GM03348 (cell line): Measurements from ENCODE around the gene C4orf50.

Source experiments
- DNase-seq: peaks from one replicate; pipeline ENCODE4 v3.0.0; 2012; ENCODE audit warnings: low spot score

Gene C4orf50

DNA sequence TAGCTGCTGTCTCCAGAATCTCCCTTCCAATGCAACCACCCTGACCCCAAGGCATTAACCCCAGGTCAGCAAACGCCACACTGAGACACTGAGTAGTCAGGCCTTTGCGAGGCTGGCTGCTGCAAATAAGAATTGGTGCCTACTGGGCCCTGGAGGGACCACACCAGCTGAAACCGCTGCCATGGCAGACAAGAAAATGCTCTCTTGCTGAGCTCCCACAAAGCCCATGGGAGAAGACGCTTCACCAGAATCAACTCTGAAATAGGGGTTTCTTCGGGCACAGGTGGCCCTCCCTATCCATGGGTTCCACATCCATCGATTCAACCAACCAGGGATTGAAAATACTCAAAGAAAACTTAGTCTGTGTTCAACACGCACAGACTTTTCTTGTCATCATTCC, 98.7 kb downstream of the C4orf50 start:
- no peak for DNase-seq

DNA sequence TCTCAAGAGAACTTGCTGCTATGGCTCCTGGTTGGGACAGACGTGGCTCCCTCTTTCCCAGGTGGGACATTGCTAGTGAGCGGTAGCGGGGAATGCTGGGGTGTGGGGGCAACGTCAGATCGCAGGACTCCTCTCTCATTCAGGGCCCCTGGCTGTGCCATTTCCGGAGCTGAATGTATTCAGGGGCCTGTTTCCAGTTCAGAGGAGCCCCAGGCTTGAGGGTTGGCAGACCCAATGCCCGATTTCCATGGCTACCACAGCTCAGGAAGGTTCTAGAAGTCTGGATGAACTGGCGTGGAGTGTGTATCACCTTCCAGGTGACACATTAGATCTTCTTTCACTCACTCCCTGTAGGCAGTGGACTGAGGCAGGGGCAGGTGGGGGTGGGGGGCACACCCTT, 99.2 kb downstream of the C4orf50 start:
- no peak for DNase-seq

DNA sequence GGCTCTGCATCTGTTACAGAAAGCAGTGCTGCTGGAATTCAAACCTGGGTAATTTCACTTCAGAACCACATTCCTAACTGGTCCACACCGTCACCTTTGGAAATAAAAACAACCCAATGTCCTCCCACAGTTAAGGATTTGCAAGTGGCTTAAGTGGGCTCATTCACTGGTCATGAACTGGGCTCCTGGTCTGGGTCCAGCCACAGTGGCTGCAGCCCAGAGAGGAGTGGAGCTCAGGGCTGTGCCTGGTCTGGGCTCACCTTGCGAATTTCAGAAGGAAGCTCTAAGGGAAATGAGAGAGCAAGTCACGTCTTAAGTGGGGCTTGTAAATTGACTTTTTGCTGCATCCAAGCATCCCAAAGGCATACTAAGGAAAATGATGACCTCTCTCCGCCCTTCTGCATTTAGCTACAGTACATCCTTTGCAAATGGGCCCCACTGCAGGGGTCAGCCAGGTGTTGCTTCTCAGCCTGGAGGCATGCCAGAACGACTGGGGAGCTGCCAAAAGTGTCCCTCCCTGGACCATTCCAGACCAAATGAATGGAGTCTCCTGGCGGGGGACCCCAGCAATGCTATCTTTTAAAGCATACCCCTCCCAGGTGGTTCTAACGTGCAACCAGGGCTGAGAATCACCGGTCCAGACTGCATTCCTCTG, 99.8 kb downstream of the C4orf50 start:
- no peak for DNase-seq

DNA sequence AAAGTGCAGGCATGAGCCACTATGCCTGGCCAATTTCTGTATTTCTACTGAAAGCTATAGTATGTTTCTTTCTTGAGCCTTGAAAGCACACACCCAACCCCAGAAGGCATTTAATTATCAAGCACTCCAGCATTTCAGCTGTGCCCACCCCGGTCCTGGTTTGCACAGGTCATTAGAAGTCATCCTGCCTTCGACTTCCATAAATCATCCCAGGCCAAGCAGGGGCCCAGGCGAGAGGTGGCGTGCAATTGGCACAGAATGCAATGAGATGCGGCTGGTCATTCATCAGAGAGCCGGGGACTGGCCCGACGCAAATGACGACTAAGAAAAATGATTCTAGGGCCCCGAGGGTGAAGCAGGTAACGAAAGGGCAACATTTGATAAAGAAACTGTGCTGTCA, 100.6 kb downstream of the C4orf50 start:
- DNase-seq, result no peak

DNA sequence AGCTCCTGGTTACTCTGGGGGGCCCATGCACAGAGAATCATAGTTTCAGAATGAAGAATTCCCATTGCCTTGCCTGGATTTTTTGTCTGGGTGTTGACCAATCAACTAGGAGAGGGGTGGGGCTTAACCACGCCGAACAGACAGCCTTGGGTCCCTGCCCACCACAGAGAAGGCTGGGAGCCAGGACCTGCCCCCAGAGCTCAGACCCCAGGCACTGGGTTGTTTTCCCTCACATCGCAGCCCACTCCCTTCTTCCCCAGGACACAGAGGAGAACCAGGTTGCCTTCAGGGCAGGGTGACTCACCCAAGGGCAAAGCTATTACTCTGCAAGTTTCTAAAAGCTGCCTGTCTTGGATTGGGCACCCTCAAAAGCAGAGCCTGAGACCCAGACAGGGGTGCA, 102.0 kb downstream of the C4orf50 start:
- no peak for DNase-seq

DNA sequence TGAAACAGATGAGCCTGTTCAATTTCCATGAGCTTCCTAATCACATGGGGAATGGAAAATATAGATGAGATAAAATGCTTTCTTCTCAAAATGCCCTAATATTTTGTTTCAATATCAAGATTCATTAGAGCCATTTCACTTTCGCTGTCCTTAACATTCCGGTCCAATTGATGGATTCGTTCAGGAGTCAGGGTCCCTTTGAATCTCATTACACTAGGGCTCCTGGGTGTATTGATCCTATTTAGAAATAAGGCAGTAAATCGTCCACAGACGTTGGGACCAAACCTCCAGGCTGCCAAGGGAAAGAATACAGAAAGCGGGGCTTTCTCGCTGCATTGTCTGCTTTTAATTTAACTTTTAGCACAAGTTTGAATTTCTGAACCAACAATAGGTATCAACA, 104.8 kb downstream of the C4orf50 start:
- no peak for DNase-seq

DNA sequence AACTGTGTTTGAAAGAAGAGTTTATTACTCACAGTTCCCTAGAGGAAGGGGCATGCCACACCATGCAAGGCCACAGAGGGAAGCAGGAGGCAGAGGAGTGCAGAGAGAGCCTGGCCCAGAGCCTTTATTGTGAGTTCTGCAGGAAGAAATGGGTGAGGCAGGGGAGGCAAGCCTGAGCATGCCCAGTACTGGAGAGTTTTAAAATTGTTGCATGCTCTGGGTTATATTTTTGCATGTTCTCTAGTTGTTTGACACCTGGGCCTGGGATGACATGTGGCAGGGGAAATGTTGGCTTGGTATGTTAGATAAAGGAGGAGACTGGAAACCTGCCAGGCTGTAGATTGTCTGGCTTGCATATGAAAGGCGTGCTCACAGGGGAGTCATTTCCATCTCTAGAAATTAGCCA, 105.6 kb downstream of the C4orf50 start:
- no peak for DNase-seq

DNA sequence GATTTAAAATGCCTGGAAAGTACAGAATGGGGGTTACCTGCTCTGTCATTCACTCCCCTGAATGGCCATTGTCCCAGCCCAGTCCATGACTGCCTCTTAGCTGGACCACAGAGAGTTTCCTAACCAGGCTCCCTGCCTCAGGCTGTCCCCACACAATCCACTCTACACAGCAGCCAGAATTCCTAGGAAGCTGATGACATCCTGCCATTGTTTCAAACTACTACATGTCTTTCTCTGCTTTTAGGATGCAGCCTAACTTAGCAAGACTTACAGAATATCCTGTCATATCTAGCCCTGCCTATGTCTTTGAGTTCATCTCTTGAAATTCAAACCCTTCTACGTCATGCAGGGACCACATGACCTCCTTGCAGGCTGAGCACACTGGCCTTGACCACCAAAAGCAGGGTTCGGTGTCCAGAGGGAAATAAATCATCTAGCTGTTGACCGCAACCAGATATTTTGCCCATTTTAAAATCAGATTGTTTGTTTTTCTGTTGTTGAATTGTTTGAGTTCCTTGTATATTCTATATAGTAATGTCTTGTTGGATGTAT, 109.3 kb downstream of the C4orf50 start:
- no peak for DNase-seq

DNA sequence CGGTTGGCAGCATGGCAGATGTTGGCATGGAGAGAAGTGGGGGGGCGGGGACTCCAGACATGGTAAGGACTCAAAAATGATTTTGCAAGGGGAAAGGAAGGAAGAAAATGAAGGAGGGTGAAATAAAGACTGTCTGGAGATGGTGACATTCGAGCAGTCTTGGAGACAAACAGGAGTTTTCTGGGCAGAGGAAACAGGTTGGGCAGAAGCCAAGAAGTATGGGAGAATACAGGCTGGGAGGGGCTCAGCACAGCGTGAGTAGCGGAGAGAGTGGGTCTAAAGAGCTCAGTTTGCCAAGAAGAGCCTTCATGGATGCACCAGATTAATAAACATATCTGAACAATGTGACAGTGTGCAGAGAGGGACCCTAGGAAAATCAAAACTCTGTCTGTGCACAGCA, 112.0 kb downstream of the C4orf50 start:
- no peak for DNase-seq

DNA sequence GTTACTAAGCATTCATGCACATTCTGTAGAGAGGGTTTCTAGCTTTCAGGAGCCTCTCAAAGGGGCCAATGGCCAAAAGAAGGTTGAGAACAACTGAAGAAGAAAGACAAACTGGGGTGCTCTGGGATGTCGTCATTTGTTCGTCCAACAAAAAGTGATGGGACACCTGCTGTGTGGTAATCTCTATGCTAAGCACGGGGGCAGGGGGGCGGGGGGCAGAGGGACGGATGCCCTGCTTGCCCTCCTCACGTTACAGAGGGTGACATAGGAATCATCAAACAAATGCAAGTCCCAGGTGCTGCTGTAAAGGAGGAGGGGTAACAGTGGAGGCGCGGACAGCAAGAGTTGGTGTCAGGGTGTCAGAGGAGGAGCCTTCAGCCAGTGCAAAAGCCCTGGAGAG, 112.5 kb downstream of the C4orf50 start:
- DNase-seq, result no peak

DNA sequence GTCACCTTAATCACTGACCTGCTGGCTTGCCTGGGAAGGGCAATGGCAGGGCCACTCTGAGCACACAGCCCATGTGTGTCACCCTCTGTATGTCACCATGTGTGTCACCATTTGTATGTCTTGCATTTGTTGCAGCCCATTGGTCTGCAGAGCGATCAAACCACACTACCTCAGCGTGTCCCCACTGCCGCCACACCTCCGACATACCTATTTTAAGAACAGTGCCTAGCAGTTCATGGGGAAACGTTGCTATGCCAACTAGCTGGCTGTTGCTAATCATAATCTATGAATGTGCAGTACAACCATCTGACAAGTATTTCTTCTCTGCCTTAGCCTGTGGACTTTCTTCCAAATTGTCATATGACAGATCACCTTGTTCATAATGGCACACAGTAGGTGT, 117.4 kb downstream of the C4orf50 start:
- no peak for DNase-seq

DNA sequence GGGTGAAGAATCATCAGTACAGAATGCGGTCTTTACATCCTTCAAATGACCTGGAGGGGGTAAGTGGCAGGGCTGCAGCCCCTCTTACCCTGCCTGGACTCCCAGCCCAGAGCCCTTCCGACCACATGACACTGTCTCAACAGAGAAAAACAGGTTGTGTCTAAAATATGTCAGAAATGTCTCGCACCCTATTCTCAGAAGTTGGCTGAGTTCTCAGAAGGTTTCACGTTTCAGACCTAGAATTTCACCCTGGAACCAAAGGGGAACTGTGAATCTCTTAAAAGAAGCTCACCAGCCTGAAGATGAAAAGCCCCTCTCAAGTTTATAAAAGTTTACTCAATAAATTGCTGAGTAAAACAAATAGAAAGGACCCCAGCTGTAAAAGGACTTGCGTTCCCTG, 118.3 kb downstream of the C4orf50 start:
- no peak for DNase-seq

DNA sequence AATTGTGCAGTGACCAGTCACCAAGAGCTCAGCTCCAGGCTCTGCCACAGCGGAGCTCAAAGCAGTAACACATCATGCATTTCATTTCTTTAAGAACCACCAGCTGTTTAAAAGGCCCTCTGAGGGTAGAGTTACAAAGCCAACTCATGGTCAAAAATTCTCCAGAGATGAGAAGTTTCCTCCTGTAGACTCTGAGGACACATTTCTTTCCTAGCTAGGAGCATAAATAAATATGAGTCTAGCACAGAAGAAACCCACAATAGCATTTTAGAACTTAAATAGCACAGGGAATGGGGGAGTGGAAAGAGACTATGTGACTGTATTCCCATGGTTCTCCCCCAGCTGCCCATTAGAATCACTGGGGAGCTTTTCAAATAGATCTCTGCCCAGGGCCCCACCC, 118.8 kb downstream of the C4orf50 start:
- no peak for DNase-seq

DNA sequence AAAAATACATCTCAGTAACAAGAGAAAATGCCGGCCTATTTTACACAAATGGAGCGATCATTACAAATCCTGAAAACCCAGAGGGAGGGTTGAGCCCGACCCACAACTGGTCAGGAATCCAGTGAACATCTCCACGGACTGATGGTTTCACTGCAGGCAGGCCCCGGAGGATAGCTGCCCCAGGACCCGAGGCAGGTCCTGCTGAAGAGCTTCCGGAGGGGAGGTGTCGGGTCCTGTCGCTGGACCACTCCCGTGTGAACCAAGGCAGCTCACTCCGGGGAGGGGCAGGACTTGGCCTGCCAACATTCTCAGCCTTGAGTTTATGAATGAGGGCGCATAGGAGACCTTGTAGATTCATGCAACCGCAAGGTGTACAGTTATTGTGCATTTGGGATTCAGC, 120.6 kb downstream of the C4orf50 start:
- no peak for DNase-seq

DNA sequence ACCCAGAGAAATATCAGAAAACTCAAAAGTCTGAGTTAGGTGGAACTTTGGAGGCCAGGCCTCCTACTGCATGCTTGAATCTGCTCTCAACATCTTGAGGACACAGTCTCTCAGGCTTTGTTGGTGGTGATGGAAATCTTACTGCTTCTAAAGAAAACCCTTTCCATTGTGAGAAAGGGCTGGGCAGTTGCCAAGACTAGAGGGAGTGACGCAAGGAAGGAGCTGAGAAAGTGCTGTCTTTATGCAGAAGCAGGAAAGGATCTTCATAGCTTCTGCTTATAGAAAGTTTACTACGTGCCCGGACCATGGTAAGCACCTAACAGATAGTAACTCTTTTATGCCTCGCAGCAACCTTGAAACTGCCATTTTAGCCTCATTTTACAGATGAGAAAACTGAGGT, 122.9 kb downstream of the C4orf50 start:
- DNase-seq, result no peak

DNA sequence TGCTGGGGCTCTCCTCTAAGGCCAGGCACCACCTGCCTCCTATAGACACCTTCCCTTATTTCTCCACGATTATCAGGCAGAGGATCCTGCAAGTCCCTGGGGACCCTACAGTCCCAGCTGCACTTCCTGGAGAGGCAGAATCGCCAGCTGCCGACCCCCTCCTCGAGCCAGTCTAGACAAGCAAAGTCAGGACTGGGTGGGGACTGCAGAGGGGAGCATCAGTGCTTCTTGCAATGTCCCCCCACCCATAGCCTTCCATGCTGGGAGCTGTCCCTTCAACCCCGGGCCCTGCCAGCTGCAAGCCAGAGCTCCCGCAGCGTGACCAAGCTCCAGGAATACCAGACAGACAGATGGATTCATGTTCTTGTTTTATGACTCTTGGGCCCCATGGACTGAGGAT, 124.0 kb downstream of the C4orf50 start:
- no peak for DNase-seq

DNA sequence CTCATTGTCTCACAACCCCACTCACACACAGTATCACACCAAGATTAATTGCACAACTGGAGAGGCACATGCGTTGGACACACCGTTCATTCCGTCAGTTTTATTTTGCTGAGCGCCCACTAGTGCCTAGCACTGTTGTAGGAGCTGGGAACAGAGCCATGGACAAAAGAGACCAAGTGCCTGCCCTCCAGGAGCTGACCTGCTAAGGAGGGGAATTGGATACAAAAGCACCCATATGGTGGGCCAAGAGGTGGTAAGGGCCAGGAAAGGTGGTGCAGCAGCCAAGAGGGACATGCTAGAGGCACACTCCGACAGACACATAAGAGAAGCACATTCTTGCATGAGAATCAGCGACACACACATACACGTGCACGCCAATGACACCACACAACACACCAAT, 124.6 kb downstream of the C4orf50 start:
- DNase-seq, result no peak

DNA sequence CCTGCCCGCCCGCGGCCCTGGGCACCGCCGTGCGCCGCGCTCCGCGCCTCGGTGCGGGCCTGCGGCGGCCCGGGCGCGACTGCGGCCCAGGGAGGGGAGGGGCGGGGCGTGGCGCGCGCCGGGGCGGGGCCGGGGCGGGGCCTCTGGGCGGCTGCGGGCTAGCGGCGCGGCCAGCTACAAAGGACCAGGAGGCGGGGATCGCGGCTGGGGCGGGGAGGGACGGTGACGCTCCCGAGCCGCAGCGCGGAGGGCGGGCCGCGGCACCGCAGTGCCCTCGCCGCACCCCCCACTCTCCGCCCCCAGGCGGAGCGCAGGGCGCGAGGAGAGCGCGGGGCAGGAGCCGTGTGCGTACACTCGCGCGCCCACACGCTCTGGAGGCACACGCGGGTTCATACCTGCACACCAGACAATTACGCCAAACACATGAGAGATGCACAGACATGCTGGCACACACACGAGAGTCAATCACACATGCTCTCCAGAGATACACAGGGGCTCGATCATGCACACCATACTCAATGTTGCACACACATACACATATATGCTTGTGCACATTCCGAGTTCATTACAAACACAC, 125.1 kb downstream of the C4orf50 start, which contains the start of gene CRMP1:
Gene CRMP1 (minus strand): TSS at position 83 of the 577 bp plus-strand sequence. CDS start 117 bp downstream, outside the sequence.
- peak; percentile 68 for DNase-seq

DNA sequence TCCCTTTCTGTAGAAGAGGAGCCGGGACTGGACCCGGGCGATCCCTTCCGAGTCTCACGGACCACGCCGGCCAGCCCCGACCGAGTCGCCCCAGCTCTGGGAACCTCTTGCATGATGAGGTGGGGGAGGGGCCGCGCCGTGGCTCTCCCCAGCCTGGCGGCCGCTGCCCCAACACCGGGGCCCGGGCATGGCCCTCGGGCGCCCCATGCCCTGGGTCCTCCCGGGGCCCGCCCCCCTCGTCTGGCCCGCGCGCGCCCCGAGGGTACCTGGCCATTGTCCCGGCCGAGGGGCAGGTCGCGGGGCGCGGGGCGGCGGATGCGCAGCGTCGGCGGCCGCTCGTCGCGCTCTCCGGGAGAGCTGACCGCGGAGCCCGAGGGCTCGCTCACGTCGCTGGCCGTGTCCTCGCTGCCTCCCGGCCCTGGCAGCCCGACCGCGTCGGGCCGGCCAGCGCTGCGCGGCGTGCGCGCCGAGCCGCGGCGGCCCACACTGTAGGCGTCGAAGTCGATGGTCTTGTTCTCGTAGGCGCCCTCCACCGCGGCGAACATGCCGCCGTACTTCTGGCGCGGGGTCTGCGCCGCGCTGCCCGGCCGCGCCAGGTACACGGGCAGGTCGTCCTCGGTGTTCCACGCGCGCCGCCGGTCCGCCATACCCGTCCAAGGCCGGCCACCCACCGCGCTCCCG, 125.8 kb downstream of the C4orf50 start:
- DNase-seq, result no peak

DNA sequence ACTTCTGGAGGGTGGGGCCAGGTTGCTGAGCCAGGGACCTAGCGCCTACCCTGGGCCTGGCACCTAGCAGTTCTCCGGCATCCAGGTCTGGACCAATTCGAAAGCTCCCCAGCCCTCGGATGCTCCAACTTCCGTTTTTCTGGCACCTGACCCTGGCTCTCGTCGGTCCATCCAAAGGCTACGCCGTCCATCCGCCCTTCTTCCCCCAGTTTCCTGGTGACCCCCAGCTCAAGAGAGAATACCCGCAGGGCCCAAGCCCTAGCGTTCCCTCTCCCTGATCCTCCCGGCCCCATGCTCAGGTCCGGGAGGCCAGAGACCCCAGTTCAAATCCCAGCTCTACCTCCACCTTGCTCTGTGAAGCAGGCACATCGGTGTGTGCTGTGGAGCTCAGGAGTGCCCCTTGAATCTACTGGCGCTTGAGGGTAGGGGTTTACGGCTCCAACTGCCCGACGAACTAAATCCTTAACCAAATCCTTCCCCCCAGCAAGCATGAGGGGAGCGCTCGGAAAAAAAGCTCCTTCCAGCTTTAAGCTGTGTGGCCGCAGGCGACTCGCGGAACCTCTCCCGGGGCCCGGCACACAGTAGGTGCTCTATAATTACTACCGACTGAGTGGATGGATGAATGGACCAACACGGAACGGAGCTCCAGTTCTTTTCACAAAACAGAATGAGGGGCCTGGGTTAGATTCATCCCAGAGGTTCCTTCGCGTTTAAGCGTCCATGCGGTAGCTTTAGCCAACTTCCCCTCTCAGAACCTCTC, 126.5 kb downstream of the C4orf50 start:
- no peak for DNase-seq

DNA sequence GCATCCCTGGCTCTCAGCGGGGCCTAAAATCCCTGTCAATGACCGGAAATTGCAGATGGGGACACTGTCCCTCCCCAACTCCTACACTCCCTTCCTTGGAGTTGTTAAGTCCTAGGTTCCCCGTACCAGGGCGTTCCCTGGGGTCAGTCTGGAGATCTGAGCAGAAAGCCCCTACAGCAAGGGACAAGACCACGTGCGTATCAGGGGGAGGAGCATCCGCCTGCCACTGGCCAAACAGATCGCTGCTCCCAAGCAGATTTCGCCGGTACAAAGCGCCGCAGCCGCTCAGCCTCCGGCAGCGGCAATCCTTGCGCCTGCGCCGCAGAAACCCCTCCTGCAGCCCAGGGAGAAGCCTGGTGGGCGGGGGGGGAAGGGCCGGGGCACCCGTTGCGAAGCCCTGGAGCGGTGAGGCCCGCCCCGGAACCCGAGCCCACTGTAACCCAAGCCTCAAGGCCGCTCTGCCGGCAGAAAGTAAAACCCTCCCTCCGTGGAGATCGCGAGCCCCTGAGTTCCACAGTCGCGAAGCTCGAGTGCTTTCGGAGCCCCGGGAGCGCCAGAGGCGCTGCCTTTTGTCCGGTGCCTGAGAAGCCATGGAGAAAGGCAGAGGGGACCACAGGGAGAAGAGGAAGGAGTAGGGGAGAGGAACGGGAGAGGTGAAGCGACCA, 128.0 kb downstream of the C4orf50 start:
- DNase-seq, result no peak
